Bronchus fibroblast of lung (primary cell): ENCODE data around the gene RELB. TPM values are rescaled to one million over a fixed set of nuclear protein-coding genes. Genes with fewer than 3 reads are reported as not detected.

Experiments used
- total RNA-seq: library from RNA; depleted of rRNA; stranded (reverse); fragments of >200 nt; gene quantifications from 2 replicates; pipeline ENCODE4 v1.2.3, GENCODE V29; 2015

The RELB gene
- total RNA-seq, result 9.9 and 11.6 TPM in 2 replicates

GRCh38 chr19:45001087-45001739 lies at the start of gene RELB:
RELB (plus strand) TSS chr19:45001464; CDS start chr19:45001580, 116 bp downstream.

GRCh38 chr19:44954649-44955504 lies 46.4 kb upstream of the RELB start, which contains the start of gene CLPTM1:
CLPTM1 (plus strand) TSS chr19:44955380; CDS start chr19:44955396, 16 bp downstream.

GRCh38 chr19:45038931-45039893 lies 37.9 kb downstream of the RELB start, which contains the start of gene CLASRP:
CLASRP (plus strand) TSS chr19:45039045; CDS start chr19:45040213, 1,168 bp downstream.

GRCh38 chr19:45076029-45076850 lies 75.0 kb downstream of the RELB start, which contains the start of gene ZNF296:
ZNF296 (minus strand) TSS chr19:45076478; CDS start chr19:45076373, 105 bp downstream.

GRCh38 chr19:45079063-45079910 lies 78.0 kb downstream of the RELB start, which contains the start of gene GEMIN7:
GEMIN7 (plus strand) TSS chr19:45079260; CDS start chr19:45090115, 10,855 bp downstream.

Other genes starting within 250 kb of the RELB start
- gene CBLC, start 223.6 kb upstream of the RELB start, total RNA-seq, result 0.50 and 1.9 TPM in 2 replicates
- gene BCAM, start 192.4 kb upstream of the RELB start, total RNA-seq, result 17.1 and 18.3 TPM in 2 replicates
- 117 TPM in 2 replicates for gene NECTIN2, start 155.2 kb upstream of the RELB start, total RNA-seq
- 82.2 and 93.8 TPM in 2 replicates for gene TOMM40, start 110.2 kb upstream of the RELB start, total RNA-seq
- 21.0 and 25.3 TPM in 2 replicates for gene APOE, start 95.7 kb upstream of the RELB start, total RNA-seq
- gene APOC1, start 86.9 kb upstream of the RELB start, total RNA-seq, result 15.8 and 15.9 TPM in 2 replicates
- gene APOC4, start 59.2 kb upstream of the RELB start, total RNA-seq, result not detected in 2 replicates
- gene APOC2, start 55.4 kb upstream of the RELB start, total RNA-seq, result not detected in 2 replicates
- gene CLPTM1, start 46.1 kb upstream of the RELB start, total RNA-seq, result 53.2 and 62.5 TPM in 2 replicates
- gene CLASRP, start 37.6 kb downstream of the RELB start, total RNA-seq, result 34.9 and 46.4 TPM in 2 replicates
- gene ZNF296, start 75.0 kb downstream of the RELB start, total RNA-seq, result 0.17 and 0.45 TPM in 2 replicates
- gene GEMIN7, start 77.8 kb downstream of the RELB start, total RNA-seq, result 34.6 and 45.5 TPM in 2 replicates
- gene PPP1R37, start 91.7 kb downstream of the RELB start, total RNA-seq, result 28.7 and 30.3 TPM in 2 replicates
- 0.15 and 0.34 TPM in 2 replicates for gene NKPD1, start 159.5 kb downstream of the RELB start, total RNA-seq
- gene TRAPPC6A, start 176.8 kb downstream of the RELB start, total RNA-seq, result 10.1 and 13.2 TPM in 2 replicates
- gene BLOC1S3, start 177.3 kb downstream of the RELB start, total RNA-seq, result 3.2 and 6.4 TPM in 2 replicates
- not detected in 2 replicates for gene EXOC3L2, start 243.9 kb downstream of the RELB start, total RNA-seq
- gene MARK4, start 249.8 kb downstream of the RELB start, total RNA-seq, result 12.8 and 14.0 TPM in 2 replicates